Measurements from ENCODE around the gene RIN3.

- TF ChIP-seq POLR2A (IDR thresholded peaks at IDR 0.05; ENCODE audit: extremely low read depth, insufficient read length) (no peak), CTCF (IDR thresholded peaks at IDR 0.05; ENCODE audit: low read depth, low read length) (no peak), MAX (IDR thresholded peaks at IDR 0.05; ENCODE audit: low read depth, low read length) (no peak)
Observed at GRCh38 chr14:92635896-92636295, 122.3 kb downstream of the RIN3 start.

Data from NB4 (cell line).